ENCODE data around the gene STXBP1.

STXBP1 gene

GRCh38 chr9:127658428-127658827 lies 46.4 kb downstream of the STXBP1 start:
- DNase-seq (ENCODE audit: low read depth): no peak

DNA sequence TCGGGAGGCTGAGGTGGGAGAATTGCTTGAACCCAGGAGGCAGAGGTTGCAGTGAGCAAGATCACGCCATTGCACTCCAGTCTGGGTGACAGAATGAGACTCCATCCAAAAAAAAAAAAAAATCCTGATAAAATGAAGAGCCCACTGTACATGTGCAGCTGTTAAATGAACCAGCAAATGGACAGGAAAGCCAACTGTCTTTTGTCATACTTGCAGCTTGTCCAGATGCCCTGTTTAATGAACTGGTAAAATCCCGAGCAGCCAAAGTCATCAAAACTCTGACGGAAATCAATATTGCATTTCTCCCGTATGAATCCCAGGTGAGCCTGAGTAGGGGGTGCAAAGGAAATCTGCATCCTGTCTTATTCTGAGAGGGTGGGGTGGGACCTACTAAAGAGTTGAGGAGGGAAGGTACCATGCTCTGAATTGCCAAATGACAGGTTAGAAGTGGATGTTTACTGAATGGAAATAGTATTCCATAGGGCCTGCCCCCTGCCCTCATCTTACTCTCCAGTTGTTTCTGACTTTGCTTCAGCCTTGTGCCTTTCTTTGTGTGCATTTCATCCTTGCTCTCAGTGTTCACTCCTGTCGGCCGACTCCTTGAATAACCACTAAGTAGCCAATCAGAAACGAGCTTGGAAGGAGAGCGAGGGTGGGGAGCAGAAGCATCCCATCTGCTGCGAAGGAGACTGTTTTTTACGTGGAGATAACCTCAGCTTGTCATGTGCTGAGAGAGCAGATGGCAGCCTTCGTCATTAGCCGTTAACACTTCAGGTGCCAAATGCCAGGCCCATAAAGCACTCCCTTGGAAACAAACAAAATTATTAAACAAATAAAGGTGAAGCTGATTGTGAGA lies 49.0 kb downstream of the STXBP1 start:
- DNase-seq (ENCODE audit: low read depth): no peak

DNA sequence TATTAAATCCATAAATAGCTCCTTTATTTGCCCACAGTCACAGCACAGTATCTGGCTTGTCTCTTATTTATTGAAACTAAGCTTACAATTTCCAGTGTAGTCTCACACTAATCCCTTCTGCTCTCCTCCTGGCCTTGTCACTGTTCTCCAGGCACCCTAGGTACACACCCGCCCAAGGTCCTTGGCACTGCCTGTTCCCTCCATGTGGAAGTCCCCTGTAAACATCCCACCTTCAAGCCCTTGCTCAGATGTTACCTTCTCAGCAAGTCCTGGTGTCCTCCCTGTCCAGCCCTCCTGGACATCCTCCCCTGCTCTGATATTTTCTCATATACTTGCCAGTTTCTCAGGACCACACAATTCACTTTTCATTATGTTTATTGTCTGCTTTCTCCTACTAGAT lies 50.5 kb downstream of the STXBP1 start:
- no peak for DNase-seq (ENCODE audit: low read depth)

GRCh38 chr9:127664324-127664677 lies 52.2 kb downstream of the STXBP1 start:
- no peak for DNase-seq (ENCODE audit: low read depth)

GRCh38 chr9:127664678-127665507 lies 52.8 kb downstream of the STXBP1 start:
- DNase-seq (ENCODE audit: low read depth): no peak

GRCh38 chr9:127667127-127667844 lies 55.2 kb downstream of the STXBP1 start:
- no peak for DNase-seq (ENCODE audit: low read depth)

DNA sequence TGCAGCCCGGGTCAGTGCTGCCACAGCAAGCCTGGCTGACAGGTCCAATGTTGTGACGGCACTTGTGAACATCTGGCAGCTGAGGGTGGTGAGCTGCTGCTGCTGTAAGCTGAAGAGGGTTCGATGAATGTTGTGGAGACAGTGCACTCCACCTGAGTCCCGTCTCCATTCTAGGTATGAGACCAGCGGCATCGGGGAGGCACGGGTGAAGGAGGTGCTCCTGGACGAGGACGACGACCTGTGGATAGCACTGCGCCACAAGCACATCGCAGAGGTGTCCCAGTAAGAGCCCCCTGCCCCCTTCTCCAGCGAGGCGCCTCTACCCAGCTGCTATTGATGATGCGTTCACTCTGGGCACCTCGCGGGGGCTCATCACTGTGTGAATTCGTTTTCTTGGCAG lies 55.8 kb downstream of the STXBP1 start:
- DNase-seq (ENCODE audit: low read depth): no peak

DNA sequence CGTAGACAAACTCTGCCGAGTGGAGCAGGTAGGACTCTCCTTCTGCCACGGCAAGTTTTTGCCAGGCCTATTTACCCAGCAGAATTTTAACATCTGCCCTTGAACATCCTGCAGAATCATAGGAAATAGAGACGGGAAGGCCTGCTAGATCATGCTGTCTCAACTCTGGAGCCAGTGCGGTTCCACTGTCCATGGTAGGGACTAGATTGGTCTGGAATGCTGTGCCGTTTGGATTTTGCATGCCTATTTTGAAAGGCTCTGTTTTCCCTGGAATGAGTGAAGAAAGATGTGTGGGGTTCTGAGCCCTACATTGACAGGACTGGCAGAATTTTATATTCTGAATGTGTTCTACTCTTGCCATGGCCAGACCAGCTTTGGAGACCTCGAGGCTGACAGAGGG lies 61.2 kb downstream of the STXBP1 start:
- DNase-seq (ENCODE audit: low read depth): no peak

- DNase-seq (ENCODE audit: low read depth): no peak
These were observed 64.6 kb downstream of the STXBP1 start for GRCh38 chr9:127676638-127677037.

- DNase-seq (ENCODE audit: low read depth): no peak
These were observed 67.4 kb downstream of the STXBP1 start for GRCh38 chr9:127679506-127679905.

GRCh38 chr9:127680226-127680625 lies 68.1 kb downstream of the STXBP1 start:
- DNase-seq (ENCODE audit: low read depth): no peak

- no peak for DNase-seq (ENCODE audit: low read depth)
These were observed 68.8 kb downstream of the STXBP1 start for GRCh38 chr9:127680846-127681245.

DNA sequence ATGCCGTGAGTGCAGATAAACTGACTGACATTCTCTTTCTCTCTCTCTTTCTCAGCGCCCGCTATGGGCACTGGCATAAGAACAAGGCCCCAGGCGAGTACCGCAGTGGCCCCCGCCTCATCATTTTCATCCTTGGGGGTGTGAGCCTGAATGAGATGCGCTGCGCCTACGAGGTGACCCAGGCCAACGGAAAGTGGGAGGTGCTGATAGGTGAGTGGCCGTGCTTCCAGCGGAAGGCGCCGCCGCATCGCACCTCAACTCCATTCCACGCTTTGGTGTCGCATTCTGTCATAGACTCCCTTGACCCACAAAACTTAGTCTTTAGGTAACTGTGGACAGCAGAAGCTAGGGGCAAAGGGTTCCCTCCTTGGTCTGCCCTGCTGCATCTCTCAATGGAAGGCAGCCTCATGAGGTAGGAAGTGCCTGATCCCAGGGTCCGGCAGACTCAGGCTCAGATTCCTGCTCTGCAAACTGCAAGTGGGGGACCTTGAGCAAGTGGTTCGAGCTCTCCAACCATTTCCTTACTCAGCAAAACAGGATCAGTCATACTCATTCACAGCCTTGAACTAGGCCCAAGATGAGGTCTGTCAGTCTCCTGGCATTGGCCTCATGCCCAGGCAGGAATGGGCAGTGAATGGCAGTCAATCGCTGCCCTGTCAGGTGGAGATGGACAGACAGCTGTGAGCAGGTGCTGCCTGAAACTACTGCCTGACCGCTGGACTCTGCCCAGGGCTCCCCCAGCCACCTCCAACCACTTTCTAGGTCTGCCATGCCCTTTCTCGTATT lies 70.5 kb downstream of the STXBP1 start:
- no peak for DNase-seq (ENCODE audit: low read depth)

DNA sequence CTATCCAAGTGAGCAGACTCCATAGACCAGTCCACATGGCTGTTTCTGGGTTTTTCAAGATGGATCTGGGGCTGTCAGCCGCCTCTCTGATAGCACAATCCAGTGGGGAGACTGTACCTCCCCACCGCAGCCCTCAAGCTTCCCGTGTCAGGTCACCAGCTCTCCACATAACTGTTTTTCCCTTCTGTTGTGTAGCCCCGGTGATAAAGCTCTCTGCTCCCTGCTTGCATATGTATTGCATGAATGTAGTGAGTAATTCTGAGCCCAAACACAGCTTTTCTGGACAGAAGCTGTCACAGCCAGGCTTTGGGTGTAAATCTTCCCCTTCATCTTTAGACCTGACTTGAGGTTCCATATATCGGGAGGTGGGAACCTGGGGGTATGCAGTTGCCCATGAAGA lies 71.6 kb downstream of the STXBP1 start:
- no peak for DNase-seq (ENCODE audit: low read depth)

- no peak for DNase-seq (ENCODE audit: low read depth)
These were observed 72.5 kb downstream of the STXBP1 start for GRCh38 chr9:127684576-127684975.

- no peak for DNase-seq (ENCODE audit: low read depth)
These were observed 74.7 kb downstream of the STXBP1 start for GRCh38 chr9:127686461-127687393.

- DNase-seq (ENCODE audit: low read depth): no peak
These were observed 77.4 kb downstream of the STXBP1 start for GRCh38 chr9:127689329-127690000.

DNA sequence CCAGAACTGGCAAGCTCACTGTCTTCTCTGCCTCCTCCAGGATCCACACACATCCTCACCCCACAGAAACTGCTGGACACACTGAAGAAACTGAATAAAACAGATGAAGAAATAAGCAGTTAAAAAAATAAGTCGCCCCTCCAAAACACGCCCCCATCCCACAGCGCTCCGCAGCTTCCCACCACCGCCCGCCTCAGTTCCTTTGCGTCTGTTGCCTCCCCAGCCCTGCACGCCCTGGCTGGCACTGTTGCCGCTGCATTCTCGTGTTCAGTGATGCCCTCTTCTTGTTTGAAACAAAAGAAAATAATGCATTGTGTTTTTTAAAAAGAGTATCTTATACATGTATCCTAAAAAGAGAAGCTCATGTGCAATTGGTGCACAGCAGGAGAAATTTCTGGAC lies 78.7 kb downstream of the STXBP1 start:
- no peak for DNase-seq (ENCODE audit: low read depth)

GRCh38 chr9:127692071-127692470 lies 80.0 kb downstream of the STXBP1 start:
- DNase-seq (ENCODE audit: low read depth): no peak

GRCh38 chr9:127693143-127693542 lies 81.1 kb downstream of the STXBP1 start:
- DNase-seq (ENCODE audit: low read depth): no peak

Measured in stimulated activated CD8-positive, alpha-beta memory T cell treated with anti-CD3 and anti-CD28 coated beads, Interleukin-12 subunit alpha, Interleukin-12 subunit beta, amount 100 ng/mL, for 1 hour (primary cell).